Gastroesophageal sphincter (tissue), 3 donors: ENCODE data around the gene B4GALT1.
A peak's percentile ranks its signal among the peaks of the same experiment; 100 is the strongest.

Experiments
- CTCF ChIP-seq, 4 experiments: fragments of 200-600 bp in 2 of 4; fragments of 450-650 bp in 2 of 4; sonication (generic) in 1 of 4; IDR thresholded peaks; one replicate each; pipeline ENCODE4 v1.5.1; 2017 to 2019; ENCODE audit warnings: antibody characterized with exemption in 4 of 4, mild to moderate bottlenecking in 2 of 4, moderate library complexity in 2 of 4
- POLR2AphosphoS5 ChIP-seq: sonication (generic); formaldehyde crosslinking; IDR thresholded peaks from one replicate; pipeline ENCODE4 v1.6.1; 2017; ENCODE audit warnings: antibody characterized with exemption

GRCh38 chr9:33165263-33166151 is 1.6 kb downstream of the B4GALT1 start:
- TF ChIP-seq CTCF (IDR thresholded peaks at IDR 0.05) (no peak), POLR2AphosphoS5 (peak; percentile 70)
